ENCODE results near the gene KRT34.

GRCh38 chr17:41393826-41394225 lies 11.7 kb upstream of the KRT34 start:
- TF ChIP-seq TAF1 (IDR thresholded peaks at IDR 0.05; ENCODE audit: borderline replicate concordance, insufficient read depth, low read length) (no peak), REST (IDR thresholded peaks at IDR 0.05; ENCODE audit: insufficient read depth in 1 of 2, low read depth in 2 of 2, low read length in 2 of 2) (no peak), SIN3A (IDR thresholded peaks at IDR 0.05; ENCODE audit: borderline replicate concordance, insufficient read depth, low read length) (no peak)
